Smooth muscle cell of the brain vasculature (primary cell): ENCODE data around the gene SLC22A23.

ENCODE experiments used
- DNase-seq: peaks from one replicate; pipeline ENCODE4 v3.0.0-alpha.2; 2012; ENCODE audit warnings: low read depth, low spot score

Gene SLC22A23

DNA sequence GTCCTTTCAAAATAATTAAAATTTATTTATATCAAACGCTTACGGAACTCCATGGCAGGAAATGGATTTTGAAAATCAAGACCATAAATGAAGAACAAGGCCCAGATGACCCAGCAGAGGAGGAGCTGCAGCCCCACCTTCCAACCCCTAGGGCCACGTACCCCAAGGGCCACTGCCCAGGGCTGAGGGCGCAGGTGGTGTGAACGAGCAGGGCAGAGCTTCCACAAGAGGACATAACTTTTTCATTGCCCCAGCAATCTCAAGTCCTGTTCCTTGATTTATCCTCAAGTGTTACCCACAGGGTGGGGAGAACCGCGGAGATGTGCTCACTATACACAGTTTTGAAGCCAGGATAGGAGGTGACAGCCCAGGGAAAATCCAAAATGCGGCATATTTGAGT, 155.3 kb downstream of the SLC22A23 start:
- DNase-seq: no peak

DNA sequence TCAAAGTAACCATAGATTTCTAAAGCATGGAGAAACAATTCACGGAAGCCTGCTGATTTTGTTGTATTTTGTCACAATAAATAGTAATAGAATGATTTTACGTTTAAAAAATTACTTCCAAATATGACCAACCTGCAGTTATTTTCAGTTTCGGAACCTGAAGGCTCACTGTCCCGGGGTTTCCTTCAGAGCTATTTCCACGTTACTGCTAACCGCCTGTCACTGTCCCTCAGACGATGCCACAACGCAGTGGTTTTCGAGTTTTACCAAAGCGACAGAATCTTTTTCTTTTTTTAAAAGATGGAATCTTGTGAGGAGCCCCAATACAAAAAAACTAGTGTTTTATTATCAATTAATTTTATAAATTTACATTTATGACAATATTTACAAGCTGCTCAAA, 157.6 kb downstream of the SLC22A23 start:
- DNase-seq: no peak

DNA sequence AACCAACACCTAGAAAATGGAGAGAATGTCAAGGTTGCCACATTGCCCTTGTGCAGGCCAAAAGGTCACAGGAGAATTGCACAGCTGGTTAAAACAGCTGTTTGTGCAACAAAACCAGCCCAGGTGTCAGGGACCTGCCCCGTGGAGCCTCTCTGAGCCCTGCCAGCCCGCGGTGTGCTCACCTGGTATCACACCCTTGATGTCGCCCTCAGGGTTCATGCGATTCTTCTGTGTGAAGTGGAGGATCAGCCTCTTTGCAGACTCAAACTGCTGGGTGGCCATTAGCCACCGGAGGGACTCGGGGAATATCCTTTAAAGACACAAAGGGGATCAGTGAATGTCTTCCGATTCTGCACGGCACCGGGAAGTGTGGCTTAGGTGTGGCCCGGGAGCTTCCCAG, 158.9 kb downstream of the SLC22A23 start:
- no peak for DNase-seq

DNA sequence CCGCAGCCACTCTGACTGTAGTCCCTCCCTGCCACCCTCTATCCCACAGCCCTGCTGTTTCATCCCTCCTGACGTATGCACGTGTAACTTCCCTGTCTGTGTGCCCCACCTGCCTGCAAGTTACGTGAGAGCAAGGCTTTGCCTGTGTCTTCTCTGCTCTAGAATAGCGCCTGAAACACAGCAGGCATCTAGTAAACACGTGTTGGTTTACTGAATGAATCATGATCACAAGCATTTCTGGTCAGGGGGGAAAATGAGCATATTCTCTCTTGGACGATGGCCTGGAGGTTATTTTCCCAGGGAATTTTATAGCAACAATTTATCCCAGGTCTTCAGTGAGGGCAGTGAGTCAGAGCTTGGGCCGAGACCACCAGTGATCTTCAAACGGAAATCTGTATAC, 159.8 kb downstream of the SLC22A23 start:
- peak; percentile 88 for DNase-seq

DNA sequence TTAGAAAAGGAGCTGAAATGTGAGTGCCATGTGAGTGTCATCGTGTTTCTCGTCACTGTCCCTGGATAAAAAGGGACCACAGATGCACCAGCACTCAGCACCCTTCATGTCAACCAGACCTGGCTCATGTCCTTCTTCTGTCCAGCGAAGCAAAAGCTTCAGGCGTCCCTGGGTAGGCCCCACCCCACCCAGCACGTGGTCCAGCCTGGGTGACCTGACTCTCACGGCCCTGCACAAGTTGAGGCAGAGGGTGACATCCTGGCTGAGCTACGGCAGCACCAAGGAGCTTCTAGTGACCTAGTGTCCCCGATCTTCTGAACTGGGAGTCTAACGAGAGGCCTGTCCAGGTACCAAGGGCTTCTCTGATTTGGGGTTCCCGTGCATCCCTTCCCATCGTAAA, 160.3 kb downstream of the SLC22A23 start:
- no peak for DNase-seq

DNA sequence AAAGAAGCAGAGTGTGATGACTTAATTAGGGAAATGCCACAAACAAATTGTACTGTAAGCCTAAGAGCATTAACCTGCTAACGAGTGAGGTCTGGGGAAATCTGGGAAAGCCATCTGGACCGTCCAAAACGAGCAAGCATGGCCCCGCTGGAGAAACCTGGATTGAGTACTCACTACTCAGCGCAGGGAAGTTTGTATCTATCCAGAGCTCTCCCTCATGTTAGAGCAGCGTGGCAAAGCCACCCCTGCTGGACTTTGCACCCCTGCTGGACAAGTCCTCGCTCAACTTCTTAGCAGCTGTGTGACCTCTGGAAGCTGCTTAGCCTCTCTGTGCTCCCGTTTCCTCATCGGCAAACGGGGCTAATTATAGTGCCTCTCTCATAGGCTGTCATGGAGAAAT, 160.8 kb downstream of the SLC22A23 start:
- no peak for DNase-seq

DNA sequence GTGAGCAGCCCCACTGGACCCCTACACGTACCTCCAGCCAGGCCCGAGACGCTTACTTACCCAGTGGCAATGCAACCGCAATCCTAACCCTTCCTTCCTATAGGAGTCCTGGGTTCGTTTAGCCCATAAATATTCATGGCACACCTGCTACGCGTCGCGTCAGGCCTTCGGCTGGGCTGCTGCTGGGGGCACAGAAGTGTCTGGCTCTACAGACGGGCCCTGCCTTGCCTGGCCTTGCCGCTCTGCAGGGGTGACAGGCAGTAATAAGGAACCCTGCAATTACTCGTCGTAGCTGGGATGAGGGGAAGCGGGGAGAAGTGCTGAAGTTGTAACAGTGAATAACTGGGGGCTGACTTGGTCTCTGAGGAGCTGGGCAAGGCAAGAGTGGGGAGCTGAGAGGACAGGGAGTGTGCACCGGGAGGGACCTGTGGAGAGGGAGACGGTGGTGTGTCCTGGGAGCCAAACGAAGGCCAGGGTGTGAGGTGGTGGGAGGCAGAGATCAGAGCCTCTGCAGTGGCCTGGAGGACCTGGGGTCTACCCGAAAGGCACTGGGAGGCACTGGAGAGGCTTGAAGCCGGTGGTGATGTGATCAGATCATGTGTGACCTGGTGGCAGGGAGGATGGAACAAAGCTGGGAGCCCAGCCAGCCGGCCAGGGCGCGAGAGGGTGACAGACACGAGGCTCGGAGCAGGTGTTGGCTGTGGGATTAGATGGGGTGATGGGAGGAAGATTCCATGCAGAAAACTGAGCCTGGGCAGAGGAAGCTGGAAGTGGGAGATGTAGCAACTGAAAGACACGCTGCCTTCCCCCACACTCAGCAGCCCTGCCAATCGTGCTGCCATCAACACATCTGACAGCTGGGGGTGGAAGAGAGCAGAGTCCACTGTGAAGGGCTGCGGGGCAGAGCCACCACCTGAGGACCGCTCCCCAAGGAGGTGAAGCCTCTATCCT, 161.7 kb downstream of the SLC22A23 start:
- no peak for DNase-seq

DNA sequence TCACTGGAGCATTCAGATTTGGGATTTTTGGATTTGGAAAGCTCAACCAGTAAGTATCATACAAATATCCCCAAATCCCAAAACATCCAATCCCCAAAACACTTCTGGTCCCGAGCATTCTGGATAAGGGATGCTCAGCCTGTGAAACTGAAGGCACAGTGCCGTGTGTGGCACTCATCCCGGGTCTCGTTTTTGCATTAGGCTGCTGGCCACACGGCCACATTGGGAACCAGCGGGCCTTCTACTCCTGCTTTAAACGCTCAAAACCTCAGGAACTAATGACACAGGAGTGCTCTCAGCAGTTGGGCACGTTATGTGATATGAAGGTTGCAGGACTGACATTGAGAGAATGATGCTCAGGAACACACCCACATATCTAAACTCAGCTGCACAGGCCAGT, 162.5 kb downstream of the SLC22A23 start:
- DNase-seq: no peak

DNA sequence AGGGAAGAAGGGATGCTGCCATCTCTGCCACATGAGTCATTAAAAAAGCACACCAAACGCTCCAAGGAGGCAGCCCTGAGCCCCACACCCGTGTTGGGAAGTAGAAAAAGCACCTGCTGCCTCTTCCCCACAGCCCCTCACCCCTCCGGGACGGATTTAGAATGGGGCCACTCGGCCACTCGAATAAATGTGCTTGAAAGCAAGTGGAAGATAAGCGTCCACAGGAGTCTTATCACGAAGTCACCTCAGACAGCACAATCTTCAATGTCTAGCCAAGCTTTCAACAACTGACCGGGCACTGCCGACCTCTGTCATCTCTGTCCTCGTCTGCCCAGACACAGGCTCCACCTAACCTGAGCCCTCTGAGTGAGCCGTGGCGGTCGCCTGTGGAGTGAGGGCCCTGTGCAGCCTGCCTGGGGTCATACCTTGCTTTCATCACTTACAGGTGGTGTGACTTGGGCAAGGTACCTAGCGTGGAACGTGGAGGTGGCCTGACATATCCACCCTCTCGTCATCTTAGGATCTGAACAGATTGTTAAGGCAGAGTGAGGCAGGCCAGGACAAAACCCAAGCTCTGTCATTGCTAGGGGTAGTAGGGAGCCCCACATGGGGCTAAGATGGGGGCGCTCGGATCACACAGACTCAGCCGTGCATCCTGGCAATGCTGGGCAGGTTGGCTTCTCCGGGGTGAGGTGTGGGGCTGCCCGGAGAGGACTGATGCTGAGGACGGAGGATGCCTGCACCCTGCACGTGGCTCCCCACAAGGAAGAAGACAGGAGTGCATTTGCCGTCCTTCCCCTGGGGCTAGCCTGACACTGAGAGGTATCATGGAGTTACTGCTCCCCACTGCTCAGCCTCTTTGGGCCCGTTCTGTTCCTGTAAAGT, 163.3 kb downstream of the SLC22A23 start:
- no peak for DNase-seq

DNA sequence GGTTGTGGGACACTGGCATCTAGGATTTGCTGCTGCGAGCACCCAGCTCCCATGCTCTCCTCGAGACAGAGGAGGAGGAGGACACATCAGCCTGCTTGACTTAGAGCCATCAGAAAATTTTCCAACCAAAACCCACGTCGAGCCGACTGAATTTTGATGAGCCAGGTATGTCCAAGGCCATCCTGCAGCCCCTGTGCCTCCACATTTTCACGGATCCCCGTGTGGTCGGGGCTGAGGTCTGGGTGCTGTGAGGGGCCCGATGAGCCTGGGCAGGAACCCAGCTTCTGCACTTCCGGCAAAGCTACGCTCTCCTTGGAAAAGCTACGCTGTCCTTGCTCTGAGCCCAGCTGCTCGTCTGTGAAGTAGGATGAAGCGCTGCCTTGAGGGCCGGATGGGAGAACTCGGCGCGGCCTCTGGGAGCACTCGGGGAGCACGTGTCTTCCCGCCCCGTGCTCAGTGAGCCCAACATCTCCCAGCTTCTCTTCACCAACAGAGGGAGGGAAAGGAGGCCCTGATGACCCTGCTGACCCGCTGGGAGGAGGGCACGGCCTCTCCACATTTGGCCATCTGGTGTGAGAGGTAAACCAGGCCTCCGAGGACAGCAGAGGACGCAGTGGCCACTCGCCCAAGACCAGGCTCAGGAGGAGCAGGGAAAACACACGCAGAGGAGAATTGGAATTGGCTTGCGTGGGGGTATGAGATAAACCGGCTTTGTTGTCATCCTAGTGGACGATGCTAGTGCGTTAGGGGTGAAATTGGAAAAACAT, 164.2 kb downstream of the SLC22A23 start:
- no peak for DNase-seq

DNA sequence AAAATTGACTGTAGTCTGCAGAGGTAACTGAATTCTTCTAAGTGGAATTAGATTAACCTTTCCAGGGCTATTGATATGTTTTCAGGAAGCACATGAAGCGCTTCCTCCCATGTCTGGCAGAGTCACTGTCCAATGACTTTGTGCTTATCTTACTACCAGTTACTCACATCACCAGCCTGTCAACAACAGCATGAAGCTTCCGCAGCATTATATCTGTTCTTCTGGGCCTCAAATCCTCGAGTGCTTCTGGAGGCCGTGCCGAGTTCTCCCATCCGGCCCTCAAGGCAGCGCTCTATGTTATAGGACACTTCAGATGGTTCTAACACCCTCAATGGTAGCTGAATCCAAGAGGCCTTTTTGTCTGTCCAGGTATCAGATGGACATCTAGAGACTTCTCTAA, 164.9 kb downstream of the SLC22A23 start:
- DNase-seq: no peak

DNA sequence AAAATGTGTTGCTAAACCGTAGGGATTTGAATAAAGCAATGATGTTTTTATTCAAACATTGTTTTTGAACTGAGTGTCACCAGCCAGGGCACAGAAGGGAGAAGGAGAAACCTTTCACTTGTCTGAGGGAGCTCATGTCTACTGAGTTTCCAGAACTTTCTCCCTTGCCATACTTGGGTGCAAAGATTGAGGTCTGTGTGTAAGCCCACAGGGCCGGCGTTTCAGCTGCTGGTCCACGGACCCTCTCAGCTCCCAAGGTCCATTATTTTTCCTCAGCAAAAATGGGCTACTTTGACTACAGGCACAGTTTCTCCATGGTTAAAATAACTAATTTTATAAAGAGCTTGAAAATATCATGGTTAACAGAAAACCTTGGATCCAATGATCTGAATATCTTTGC, 165.5 kb downstream of the SLC22A23 start:
- no peak for DNase-seq

DNA sequence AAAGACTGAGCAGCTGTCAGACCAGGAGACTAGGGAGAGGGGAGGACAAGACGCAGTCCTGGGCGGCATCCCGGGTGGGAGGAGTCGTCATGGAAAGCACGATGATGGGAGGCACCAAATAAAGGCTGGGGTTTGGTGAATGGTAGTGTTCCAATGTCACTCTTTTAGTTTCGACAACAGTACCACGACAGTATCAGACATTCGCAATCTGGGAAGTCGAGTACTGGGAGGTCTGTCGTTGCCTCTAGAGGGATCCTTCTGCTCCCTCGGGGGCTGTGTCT, 166.0 kb downstream of the SLC22A23 start:
- DNase-seq: no peak

DNA sequence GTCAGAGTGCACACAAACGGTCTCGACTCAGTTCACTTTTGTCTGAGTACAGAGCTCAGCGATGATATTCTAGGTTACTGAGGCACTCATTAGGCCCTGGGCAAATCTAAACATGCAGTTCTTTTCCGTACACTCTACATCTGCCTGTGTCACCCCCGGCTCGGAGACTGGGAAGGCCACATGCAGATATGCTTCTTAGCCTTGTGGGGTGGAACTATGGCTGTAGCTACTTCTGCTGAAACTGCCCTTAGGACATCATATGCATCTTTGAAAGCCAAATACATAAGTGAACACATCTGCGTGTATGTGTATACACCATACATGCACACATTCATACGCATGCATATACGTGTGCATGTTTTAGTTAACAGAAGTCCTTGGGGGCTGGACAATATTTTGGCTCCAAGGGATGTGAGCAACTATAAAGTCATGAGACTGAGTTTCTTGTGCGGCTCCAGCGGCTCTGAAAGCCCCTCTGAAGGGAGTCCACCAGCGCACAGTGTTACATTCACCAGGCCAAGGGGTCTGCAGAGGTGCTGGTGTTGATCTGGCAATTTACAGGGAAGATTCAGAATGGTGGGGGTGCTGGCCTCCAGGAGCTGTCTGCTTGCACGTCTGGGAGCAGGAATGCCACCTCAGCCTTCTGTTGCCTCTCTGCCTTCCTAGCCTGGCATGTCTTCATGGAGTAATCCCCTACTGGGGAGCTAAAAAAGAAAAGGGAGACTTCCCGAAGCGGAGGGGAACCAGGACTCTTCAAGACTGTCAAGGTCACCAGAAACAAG, 166.5 kb downstream of the SLC22A23 start:
- no peak for DNase-seq

DNA sequence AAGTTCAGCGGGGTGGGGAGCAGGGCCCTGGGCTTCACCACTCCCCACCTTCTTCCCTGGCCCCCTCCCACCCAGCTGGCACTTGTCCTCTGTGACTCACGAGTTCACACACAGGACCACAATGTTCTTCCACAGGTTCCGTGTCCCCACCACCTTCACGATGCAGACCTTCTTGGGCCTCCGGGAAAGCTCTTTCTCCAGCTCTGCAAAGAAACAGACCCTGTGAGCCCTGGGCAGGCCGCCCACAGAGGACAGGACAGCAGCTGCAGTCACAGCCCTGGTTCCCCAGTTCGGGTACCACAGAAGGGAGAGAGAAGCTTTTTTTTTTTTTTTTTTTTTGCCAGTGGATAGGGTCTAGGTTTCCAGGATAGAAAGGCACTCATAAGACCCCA, 167.2 kb downstream of the SLC22A23 start:
- DNase-seq: no peak

DNA sequence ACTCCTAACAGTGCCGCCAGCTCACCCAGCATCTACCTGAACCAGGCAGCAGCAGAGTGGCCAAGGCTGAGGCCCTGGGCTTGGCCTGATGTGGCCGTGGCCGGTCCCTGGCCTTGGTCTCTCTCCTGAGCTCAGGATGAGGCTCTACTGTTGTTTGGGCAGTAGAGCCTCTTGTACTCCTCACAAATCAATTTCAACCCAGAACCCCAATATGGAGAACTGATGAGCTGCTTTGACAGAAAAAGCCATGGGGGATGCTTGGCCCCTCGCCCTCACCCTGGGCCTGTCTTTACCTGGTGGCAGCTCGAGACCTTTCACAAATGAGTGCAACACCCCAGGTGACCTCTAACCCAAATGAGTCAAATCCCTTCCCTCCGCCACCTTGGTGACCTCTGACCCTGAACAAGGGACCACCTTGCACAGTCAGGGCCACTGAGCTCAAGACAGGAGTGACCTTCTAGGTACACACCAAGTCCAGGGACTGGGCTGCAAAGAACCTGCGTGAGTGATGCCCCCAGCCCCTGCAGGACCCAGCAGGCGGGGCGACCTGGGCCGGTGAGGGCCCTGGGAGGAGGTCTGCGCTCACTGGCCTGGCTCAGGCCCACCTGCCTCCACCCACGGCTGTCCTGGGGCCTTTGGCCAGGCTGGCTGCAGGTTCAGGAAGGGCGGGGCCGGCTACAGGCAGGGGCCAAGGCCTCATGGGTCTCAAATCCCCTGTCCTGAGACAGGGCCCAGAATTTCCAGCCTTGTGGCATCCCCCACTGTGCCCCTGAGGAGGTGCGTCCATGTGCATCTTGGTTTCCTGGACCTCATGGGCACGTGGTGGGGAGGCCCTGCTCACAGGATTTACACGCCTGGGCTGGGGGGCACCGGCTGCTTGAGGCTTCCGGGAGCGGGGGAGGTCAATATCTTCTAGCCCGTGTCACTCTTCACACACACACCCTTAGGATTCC, 167.9 kb downstream of the SLC22A23 start:
- no peak for DNase-seq

DNA sequence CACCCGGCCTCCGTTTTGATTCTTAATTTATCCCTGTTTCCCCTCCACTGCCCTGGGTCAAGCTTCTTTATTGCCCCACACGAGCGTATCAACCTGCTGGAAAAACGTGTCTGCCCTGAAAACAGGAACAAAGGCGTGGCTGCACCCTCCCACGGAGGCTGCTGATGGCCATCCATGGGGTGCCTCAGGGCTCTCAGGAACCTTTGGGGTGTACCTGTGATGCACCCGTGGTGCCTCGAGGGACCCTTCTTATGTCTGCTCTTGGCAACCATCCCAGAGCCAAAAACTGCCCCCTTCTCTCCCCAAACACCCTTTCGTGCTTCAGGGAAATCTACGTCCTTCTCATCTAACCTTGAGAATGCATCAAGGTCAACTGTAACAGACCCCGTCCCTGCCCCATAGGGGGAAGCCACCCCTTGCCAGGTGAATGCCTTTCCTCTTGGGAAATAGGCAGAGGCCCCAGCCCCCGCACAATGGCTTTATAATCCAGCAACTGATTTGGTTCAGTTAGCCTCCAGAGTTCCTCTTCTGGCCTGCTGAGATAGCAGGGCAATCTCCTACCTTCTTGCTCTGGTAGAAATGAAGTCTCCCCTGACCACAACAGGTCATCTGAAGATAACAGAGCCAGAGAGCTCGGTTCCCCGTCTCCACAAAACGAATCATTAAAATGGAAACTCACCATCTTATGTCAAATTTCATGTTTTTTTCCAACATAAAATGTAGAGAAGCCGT, 168.7 kb downstream of the SLC22A23 start:
- no peak for DNase-seq

DNA sequence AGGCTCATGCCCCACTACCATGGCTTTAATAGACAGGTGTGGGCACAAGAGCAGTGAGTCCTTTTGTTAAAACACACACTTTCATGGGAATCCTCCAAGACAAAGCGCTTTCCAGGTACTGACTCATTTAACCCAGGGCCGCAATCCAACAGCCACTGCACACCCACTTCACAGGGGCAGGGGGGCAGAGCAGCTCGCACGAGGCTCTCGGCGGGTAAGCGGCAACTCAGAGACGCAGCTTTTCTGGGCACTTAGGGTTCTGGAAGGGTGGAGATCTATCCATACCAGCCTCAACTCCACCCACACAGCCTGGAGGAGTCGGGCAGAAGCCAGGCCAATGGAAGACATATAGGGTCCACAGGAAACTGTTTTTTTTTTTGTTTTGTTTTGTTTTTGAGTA, 169.5 kb downstream of the SLC22A23 start:
- DNase-seq: no peak

DNA sequence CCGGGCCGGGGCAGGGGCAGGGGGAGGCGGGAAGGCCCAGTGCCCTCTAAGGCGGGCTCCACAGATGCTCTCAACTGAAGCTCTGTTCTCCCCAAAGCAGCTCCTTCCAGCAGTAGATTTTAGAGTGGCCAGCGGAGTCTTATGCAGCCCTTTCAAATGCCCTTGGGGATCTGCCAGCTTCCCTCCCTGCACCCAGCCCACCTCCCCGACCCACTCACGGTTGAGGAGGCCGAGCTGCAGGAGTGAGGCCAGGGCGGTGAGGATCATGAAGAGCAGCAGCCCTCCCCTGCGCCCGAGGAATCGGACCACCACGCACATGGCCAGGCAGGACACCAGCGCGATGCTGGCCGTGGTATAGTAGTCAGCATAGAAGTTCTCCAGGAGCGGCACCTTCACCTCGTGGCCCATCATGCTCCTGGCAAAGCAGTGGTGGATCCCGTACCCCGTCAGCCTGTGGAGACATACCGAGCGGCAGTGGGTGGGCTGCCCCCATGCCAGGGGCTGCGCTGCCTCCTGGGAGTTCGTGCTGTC, 170.1 kb downstream of the SLC22A23 start:
- no peak for DNase-seq
